Heart left ventricle (tissue), 16 donors: ENCODE data around the gene NELL1. TPM values are rescaled to one million over a fixed set of nuclear protein-coding genes. Genes with fewer than 3 reads are reported as not detected.

Experiments
- ATAC-seq, 4 donors: fragments of 200-7000 bp; cut with Tn5 transposase; one replicate each; pipeline ENCODE4 v1.9.1; 2020 to 2022; ENCODE audit warnings: moderate library complexity in 4 of 4, mild to moderate bottlenecking in 3 of 4, moderate number of reproducible peaks in 1 of 4
- DNase-seq, 5 donors: peaks; one replicate each; pipeline ENCODE4 v3.0.0-alpha.2; 2020
- H3K27ac ChIP-seq, 12 donors: fragments of 200-600 bp; sonication (generic) in 4 of 12; one replicate each; pipeline versions ENCODE4 v1.5.0 to v1.8.0; 2016 to 2022; ENCODE audit warnings: mild to moderate bottlenecking in 2 of 12
- H3K27me3 ChIP-seq, 9 donors: fragments of 200-600 bp; sonication (generic) in 2 of 9; one replicate each; pipeline versions ENCODE4 v1.5.1 to v1.8.0; 2016 to 2022; ENCODE audit warnings: mild to moderate bottlenecking in 3 of 9
- H3K36me3 ChIP-seq, 9 donors: fragments of 200-600 bp; sonication (generic) in 2 of 9; one replicate each; pipeline versions ENCODE4 v1.5.0 to v1.8.0; 2018 to 2022; ENCODE audit warnings: mild to moderate bottlenecking in 2 of 9
- H3K4me1 ChIP-seq, 12 donors: fragments of 200-600 bp; sonication (generic) in 4 of 12; one replicate each; pipeline versions ENCODE4 v1.5.0 to v1.8.0; 2016 to 2022; ENCODE audit warnings: mild to moderate bottlenecking in 3 of 12
- H3K4me3 ChIP-seq, 12 donors: fragments of 200-600 bp; sonication (generic) in 4 of 12; one replicate each; pipeline versions ENCODE4 v1.5.0 to v1.8.0; 2017 to 2022; ENCODE audit warnings: mild to moderate bottlenecking in 9 of 12, moderate library complexity in 4 of 12
- H3K9me3 ChIP-seq, 12 donors: fragments of 200-600 bp; sonication (generic) in 4 of 12; one replicate each; pipeline versions ENCODE4 v1.5.0 to v1.8.0; 2016 to 2022; ENCODE audit warnings: mild to moderate bottlenecking in 1 of 12
- POLR2A ChIP-seq, 2 donors: fragments of 450-650 bp; IDR thresholded peaks; one replicate each; pipeline ENCODE4 v1.6.1; 2017; ENCODE audit warnings: antibody characterized with exemption in 2 of 2, mild to moderate bottlenecking in 2 of 2, moderate library complexity in 2 of 2
- WGBS, 4 donors: extraction: QIAGEN DNeasy Blood & Tissue Kit in 2 of 4; methylation state at CpG; one replicate each; pipeline versions ENCODE4 v1.1.5 to v1.1.7; 2013 to 2018; 5-methylcytosine and 5-hydroxymethylcytosine counted together
- intact Hi-C, 10 donors: fragments of 100-400 bp; cut with DNase I; formaldehyde crosslinking; loops; one replicate each; pipeline versions ENCODE4 v1.11.1 to v1.14.2; 2022
- polyA plus RNA-seq, 2 donors: library from polyadenylated mRNA; stranded (reverse); fragments of 200-250 nt; gene quantifications; one replicate each; pipeline ENCODE4 v1.2.3, GENCODE V29; 2013
- total RNA-seq, 9 donors: library from RNA; depleted of rRNA in 2 of 9; stranded (reverse); fragments of >200 nt in 2 of 9; fragmentation: NEBNext Ultra II Directional in 3 of 9; extraction: Animal tissue kit (Norgen Biotek cat#: 25700) in 3 of 9; gene quantifications; one replicate each; pipeline versions ENCODE4 v1.1.0 to v1.2.4, GENCODE V29; 2016 to 2023
- TF ChIP-seq, protein P1 (sequence below), 12 donors: fragments of 200-600 bp; sonication (generic) in 4 of 12; IDR thresholded peaks; one replicate each; pipeline versions ENCODE4 v1.5.0 to v1.8.0; 2018 to 2022; ENCODE audit warnings: antibody characterized with exemption in 12 of 12, mild to moderate bottlenecking in 5 of 12
- donor health status: ischemic (EF 13 %, LVEDD 7.1; RV severe dilation, severe dysfunction).
- donor health status: healthy with polysubstance abuse.
- donor health status: DM: no; HTN: yes; CAD: no.
- donor health status: DM: no; HTN: no; CAD: no.
- donor health status: ischemic (EF 25% LVEDD 6.9; RV normal size, moderate dysfunction).
- donor health status: ischemic (EF 25% LVEDD 5.7; RV mildly dilated, moderate dysfunction).
- donor health status: healthy.
- donor health status: DM: yes; HTN: yes; CAD: no.
- donor health status: ischemic (EF 35%, LVEDD 5.7; RV mildly dilated, moderate dysfunction).
- donor health status: nonischemic (EF 11% LVEDD 7.7; RV severe dilation, severe dysfunction).
- donor health status: DM: yes; HTN: yes; CAD: no.
- donor health status: PGD.
- donor health status: ischemic (EF 29% LVEDD 5.4; RV normal size, mild dysfunction).
- donor health status: nonischemic (EF 23%, LVEDD 6.1; RV moderate dilation, normal function).

Gene NELL1
- total and polyA plus RNA-seq, 11 donors = 1.6 TPM; not detected in 10

DNA sequence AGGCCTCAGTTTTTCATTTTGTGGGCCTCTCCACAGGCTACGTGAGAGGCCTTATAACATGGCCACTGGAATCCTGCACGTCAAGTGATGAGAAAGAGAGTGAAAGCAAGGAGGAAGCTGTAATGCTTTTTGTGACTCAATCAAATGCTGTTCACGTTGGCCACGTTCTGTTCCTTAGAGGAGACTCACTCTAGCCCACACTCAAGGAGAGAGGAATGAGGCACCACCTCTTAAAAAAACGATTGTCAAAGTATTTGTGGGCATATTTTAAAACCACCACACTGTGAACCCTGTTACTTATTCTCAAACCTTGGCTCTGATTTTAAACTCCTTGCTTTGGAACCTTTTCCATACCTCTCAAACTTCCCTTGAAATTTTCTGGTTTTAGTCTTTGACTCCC lies 705.0 kb downstream of the NELL1 start:
- no peak for ATAC-seq
- H3K9me3 ChIP-seq = peaks cover 0 to 8% (median 0%) of the 10 kb centered on the region in 12 donors
- no peak for TF ChIP-seq POLR2A (IDR thresholded peaks at IDR 0.05)
- TF ChIP-seq, protein P1, sequence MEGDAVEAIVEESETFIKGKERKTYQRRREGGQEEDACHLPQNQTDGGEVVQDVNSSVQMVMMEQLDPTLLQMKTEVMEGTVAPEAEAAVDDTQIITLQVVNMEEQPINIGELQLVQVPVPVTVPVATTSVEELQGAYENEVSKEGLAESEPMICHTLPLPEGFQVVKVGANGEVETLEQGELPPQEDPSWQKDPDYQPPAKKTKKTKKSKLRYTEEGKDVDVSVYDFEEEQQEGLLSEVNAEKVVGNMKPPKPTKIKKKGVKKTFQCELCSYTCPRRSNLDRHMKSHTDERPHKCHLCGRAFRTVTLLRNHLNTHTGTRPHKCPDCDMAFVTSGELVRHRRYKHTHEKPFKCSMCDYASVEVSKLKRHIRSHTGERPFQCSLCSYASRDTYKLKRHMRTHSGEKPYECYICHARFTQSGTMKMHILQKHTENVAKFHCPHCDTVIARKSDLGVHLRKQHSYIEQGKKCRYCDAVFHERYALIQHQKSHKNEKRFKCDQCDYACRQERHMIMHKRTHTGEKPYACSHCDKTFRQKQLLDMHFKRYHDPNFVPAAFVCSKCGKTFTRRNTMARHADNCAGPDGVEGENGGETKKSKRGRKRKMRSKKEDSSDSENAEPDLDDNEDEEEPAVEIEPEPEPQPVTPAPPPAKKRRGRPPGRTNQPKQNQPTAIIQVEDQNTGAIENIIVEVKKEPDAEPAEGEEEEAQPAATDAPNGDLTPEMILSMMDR (IDR thresholded peaks at IDR 0.05) = no peak
- no peaks in the 10 kb centered on the region for H3K4me1 ChIP-seq
- intact Hi-C loops = no loop called here
- no peak for DNase-seq
- no peak overlapping the region for H3K27ac ChIP-seq
- H3K4me3 ChIP-seq = no peak overlapping the region
- no peaks in the 10 kb centered on the region for H3K36me3 ChIP-seq
- 50 to 64% (median 58%) methylated on average over 5 of the region's 5 CpGs for WGBS, 4 donors
- no peaks in the 10 kb centered on the region for H3K27me3 ChIP-seq

DNA sequence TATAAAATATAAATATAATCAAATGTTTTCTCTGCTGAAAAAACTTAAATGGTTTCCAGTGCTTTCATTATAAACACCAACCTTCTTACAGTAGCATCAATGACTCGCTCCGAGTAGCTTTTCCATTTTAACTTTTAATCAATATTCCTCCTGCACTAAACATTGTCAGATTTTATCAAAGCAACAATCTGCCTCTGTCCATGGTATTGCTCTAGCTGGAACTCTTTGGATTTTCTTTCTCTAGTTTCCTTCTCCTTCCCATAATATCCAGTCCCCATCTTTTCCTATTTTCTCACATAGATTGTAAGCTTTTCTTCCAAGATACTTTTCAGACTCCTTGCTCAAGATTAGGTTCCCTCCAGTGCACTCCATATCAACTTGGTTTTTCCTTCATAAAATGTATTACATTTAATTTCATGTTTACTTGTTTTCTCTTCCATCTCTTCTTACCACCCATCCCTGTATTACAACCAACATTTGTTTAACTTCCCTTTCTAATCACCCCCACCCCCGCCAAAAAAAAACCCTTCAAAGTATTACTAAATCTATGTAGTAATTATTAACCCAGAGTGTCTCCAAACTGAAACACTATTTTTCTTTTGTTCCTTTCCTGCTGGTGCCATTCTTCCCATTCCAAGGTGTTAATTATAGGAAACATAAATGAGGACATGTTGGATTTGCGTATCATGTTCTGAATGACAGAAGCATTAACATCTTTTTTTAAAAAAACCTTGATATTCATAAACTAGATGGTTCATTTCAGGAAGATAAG lies 716.5 kb downstream of the NELL1 start:
- intact Hi-C loops = no loop called here
- WGBS, 4 donors = 64 to 89% (median 82%) methylated on average over 4 of the region's 4 CpGs
- TF ChIP-seq POLR2A (IDR thresholded peaks at IDR 0.05) = no peak
- TF ChIP-seq, protein P1 (IDR thresholded peaks at IDR 0.05) = no peak

DNA sequence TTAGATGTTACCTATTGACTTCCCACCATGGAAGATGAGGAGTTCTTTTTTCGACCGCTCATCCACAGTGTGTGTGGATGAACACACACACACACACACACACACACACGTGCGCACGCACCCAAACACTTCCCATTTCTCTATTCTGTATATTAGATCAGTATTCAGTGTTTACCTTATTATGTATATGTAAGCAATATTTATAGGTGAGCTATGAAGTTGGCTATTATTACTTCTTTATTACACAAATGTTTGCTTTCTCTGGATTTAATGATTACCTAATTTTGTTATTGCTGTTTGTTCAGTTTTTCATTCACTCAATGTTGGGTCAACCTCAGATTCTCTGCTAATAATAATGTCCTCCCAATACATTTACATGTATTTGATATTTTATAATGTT lies 721.0 kb downstream of the NELL1 start:
- no peak overlapping the region for H3K4me3 ChIP-seq
- H3K27me3 ChIP-seq = no peaks in the 10 kb centered on the region
- no peak overlapping the region for H3K27ac ChIP-seq
- H3K4me1 ChIP-seq = no peaks in the 10 kb centered on the region
- ATAC-seq = no peak
- intact Hi-C loops = no loop called here
- TF ChIP-seq, protein P1 (IDR thresholded peaks at IDR 0.05) = no peak
- TF ChIP-seq POLR2A (IDR thresholded peaks at IDR 0.05) = no peak
- H3K36me3 ChIP-seq = no peaks in the 10 kb centered on the region
- no peak for DNase-seq
- WGBS, 4 donors = 88 to 93% (median 92%) methylated on average over 5 of the region's 5 CpGs
- H3K9me3 ChIP-seq = no peaks in the 10 kb centered on the region

More for the DNA sequence above, 716.5 kb downstream of the NELL1 start:
- ATAC-seq (no peak), DNase-seq (no peak)
- Histone ChIP-seq H3K4me1 (no peaks in the 10 kb centered on the region), H3K9me3 (no peaks in the 10 kb centered on the region), H3K27me3 (no peaks in the 10 kb centered on the region), H3K4me3 (no peak overlapping the region), H3K36me3 (no peaks in the 10 kb centered on the region), H3K27ac (no peak overlapping the region)

DNA sequence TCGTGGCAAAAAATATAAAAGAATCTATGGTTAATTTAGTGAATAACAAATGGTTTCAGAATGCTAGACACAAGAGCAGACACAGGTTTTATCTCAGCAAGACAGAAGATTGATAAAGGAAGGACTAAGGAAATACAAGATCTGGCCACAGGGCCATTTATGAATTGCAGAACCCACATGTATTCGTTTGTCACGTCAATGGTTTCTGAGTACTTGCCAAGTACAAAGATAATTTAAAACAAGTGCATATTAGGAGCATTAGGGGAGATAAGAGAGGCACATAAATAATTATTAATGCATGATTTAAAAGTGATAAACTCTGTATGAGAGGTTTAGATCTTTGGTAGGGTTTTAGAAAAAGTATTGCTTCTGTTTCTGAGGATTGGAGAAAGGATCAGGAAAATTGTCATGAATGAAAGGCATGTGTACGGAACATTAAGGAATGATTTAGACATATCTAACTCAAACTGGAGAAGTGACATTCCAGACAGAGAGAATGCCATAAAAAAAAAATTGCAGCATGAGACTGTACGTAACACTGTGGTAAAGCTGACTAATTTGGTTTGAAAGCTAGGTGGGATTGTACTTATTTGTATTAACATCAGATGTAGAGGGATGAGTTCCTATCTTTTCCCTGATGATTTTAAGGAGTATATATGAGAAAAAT lies 727.1 kb downstream of the NELL1 start:
- intact Hi-C loops = no loop called here
- TF ChIP-seq, protein P1 (IDR thresholded peaks at IDR 0.05) = no peak
- TF ChIP-seq POLR2A (IDR thresholded peaks at IDR 0.05) = no peak
- DNase-seq = no peak

More for the DNA sequence above, 727.1 kb downstream of the NELL1 start:
- Histone ChIP-seq H3K4me1 (no peaks in the 10 kb centered on the region), H3K27me3 (no peaks in the 10 kb centered on the region), H3K27ac (no peak overlapping the region), H3K36me3 (no peaks in the 10 kb centered on the region), H3K9me3 (no peaks in the 10 kb centered on the region), H3K4me3 (no peak overlapping the region)
- ATAC-seq = no peak
- 35 to 40% (median 38%) methylated on average over 5 of the region's 5 CpGs for WGBS, 4 donors
